ENCODE measurements around the gene CACNB2. TPM values are rescaled to one million over a fixed set of nuclear protein-coding genes. Genes with fewer than 3 reads are reported as not detected.

Gene CACNB2
- total RNA-seq, 4 donors from 2014 or later = 73.5 to 108 (median 87.2) TPM

GRCh38 chr10:18476076-18476647 lies 335.9 kb downstream of the CACNB2 start:
- Histone ChIP-seq H3K4me1 (peaks cover 20 to 58% (median 46%) of the 10 kb centered on the region in 4 donors), H3K27ac (replicated peaks in 1 of 4) (no peak overlapping the region), H3K27me3 (no peaks in the 10 kb centered on the region), H3K4me3 (no peak overlapping the region), H3K9me3 (no peaks in the 10 kb centered on the region), H3K36me3 (no peaks in the 10 kb centered on the region)
- WGBS = 89% methylated on average over 7 of the region's 7 CpGs
- intact Hi-C loops (cut with DNase I) = no loop called here
- no peak for DNase-seq (ENCODE audit: extremely low spot score)
- TF ChIP-seq POLR2A (IDR thresholded peaks at IDR 0.05; ENCODE audit: low read depth) (no peak), EP300 (IDR thresholded peaks at IDR 0.05) (no peak), POLR2AphosphoS5 (IDR thresholded peaks at IDR 0.05) (no peak)
- TF ChIP-seq, protein P1, sequence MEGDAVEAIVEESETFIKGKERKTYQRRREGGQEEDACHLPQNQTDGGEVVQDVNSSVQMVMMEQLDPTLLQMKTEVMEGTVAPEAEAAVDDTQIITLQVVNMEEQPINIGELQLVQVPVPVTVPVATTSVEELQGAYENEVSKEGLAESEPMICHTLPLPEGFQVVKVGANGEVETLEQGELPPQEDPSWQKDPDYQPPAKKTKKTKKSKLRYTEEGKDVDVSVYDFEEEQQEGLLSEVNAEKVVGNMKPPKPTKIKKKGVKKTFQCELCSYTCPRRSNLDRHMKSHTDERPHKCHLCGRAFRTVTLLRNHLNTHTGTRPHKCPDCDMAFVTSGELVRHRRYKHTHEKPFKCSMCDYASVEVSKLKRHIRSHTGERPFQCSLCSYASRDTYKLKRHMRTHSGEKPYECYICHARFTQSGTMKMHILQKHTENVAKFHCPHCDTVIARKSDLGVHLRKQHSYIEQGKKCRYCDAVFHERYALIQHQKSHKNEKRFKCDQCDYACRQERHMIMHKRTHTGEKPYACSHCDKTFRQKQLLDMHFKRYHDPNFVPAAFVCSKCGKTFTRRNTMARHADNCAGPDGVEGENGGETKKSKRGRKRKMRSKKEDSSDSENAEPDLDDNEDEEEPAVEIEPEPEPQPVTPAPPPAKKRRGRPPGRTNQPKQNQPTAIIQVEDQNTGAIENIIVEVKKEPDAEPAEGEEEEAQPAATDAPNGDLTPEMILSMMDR (IDR thresholded peaks at IDR 0.05) = no peak

GRCh38 chr10:18478354-18478753 lies 338.1 kb downstream of the CACNB2 start:
- intact Hi-C loops (cut with DNase I) = no loop called here
- no peak for TF ChIP-seq POLR2A (IDR thresholded peaks at IDR 0.05; ENCODE audit: low read depth)
- TF ChIP-seq EP300 (IDR thresholded peaks at IDR 0.05) = no peak
- no peak for TF ChIP-seq POLR2AphosphoS5 (IDR thresholded peaks at IDR 0.05)
- TF ChIP-seq, protein P1 (IDR thresholded peaks at IDR 0.05) = no peak
- H3K27me3 ChIP-seq = no peaks in the 10 kb centered on the region
- no peak overlapping the region for H3K27ac ChIP-seq (replicated peaks in 1 of 4)
- no peaks in the 10 kb centered on the region for H3K9me3 ChIP-seq
- no peak for DNase-seq (ENCODE audit: extremely low spot score)
- H3K4me1 ChIP-seq = peaks cover 8 to 49% (median 34%) of the 10 kb centered on the region in 4 donors
- H3K4me3 ChIP-seq = no peak overlapping the region
- WGBS = 91% methylated on average over 3 of the region's 3 CpGs
- no peaks in the 10 kb centered on the region for H3K36me3 ChIP-seq

GRCh38 chr10:18479502-18479901 lies 339.3 kb downstream of the CACNB2 start:
- Histone ChIP-seq H3K4me1 (peaks cover 0 to 42% (median 29%) of the 10 kb centered on the region in 4 donors), H3K27me3 (no peaks in the 10 kb centered on the region), H3K27ac (replicated peaks in 1 of 4) (peak overlapping the region in 1 of 4 donors; percentile 12), H3K9me3 (no peaks in the 10 kb centered on the region), H3K36me3 (no peaks in the 10 kb centered on the region), H3K4me3 (no peak overlapping the region)
- DNase-seq (ENCODE audit: extremely low spot score) = no peak
- intact Hi-C loops (cut with DNase I) = no loop called here
- TF ChIP-seq, protein P1 (IDR thresholded peaks at IDR 0.05) = no peak
- TF ChIP-seq EP300 (IDR thresholded peaks at IDR 0.05) (no peak), POLR2AphosphoS5 (IDR thresholded peaks at IDR 0.05) (no peak), POLR2A (IDR thresholded peaks at IDR 0.05; ENCODE audit: low read depth) (no peak)
- WGBS = 94% methylated on average over 6 of the region's 6 CpGs

DNA sequence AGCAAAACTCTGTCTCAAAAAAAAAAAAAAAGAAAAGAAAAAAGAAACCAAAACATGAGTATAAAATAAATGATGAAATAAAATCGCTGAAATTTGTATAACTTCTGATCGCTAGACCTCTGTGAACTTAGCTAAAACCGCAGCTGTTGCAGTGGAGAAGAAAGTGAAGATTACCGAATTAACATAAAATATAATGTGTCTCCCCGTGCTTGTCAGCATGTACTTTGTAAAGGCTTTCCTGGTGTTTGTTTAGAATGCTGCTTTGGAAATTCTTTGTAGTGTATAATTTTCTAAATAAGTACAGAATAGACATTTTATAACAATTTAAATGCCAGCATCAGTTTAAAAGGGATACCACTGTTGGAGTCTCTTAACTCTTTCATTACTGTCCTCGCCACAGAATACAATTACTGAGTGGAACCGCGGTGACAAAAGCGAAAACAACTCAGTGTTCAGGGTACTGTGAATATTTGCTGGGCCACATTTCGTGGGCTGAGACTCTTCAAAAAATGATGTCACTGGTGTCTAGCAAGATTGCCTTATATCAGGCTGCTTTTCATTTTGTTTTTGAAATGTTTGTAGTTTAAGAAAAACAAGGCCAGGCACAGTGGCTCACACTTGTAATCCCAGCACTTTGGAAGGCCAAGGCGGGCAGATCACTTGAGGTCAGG lies 343.4 kb downstream of the CACNB2 start:
- peaks cover 7 to 31% (median 21%) of the 10 kb centered on the region in 4 donors for H3K4me1 ChIP-seq
- H3K4me3 ChIP-seq = no peak overlapping the region
- no peak overlapping the region for H3K27ac ChIP-seq (replicated peaks in 1 of 4)
- WGBS = 86% methylated on average over 11 of the region's 11 CpGs
- DNase-seq (ENCODE audit: extremely low spot score) = no peak
- H3K9me3 ChIP-seq = no peaks in the 10 kb centered on the region
- TF ChIP-seq EP300 (IDR thresholded peaks at IDR 0.05) = no peak
- TF ChIP-seq POLR2A (IDR thresholded peaks at IDR 0.05; ENCODE audit: low read depth) = no peak
- no peak for TF ChIP-seq POLR2AphosphoS5 (IDR thresholded peaks at IDR 0.05)
- TF ChIP-seq, protein P1 (IDR thresholded peaks at IDR 0.05) = no peak
- intact Hi-C loops (cut with DNase I) = no loop called here
- no peaks in the 10 kb centered on the region for H3K27me3 ChIP-seq
- H3K36me3 ChIP-seq = no peaks in the 10 kb centered on the region

Measured in esophagus muscularis mucosa (tissue), 4 donors.